ENCODE results near the gene CAPRIN1.
A peak's percentile ranks its signal among the peaks of the same experiment; 100 is the strongest.
"Not testable (repeated sequence)": the region's sequence is repeated elsewhere in the genome, so short reads cannot be mapped to it uniquely, and the experiment has no call there.

Gene CAPRIN1

GRCh38 chr11:34049028-34049427, 2.5 kb upstream of the CAPRIN1 start:
- no peak for DNase-seq (ENCODE audit: low read depth, low spot score)
- no peak overlapping the region for H3K27ac ChIP-seq

GRCh38 chr11:34050581-34051348, 766 bp upstream of the CAPRIN1 start:
- DNase-seq (ENCODE audit: low read depth, low spot score) = no peak
- H3K27ac ChIP-seq = peak overlapping the region; percentile 94

- peak overlapping the region; percentile 94 for H3K27ac ChIP-seq
- DNase-seq (ENCODE audit: low read depth, low spot score) = no peak
Measured at GRCh38 chr11:34052036-34052607, 591 bp downstream of the CAPRIN1 start.

GRCh38 chr11:34052608-34053160, 1.2 kb downstream of the CAPRIN1 start:
- DNase-seq (ENCODE audit: low read depth, low spot score) = no peak
- peak overlapping the region; percentile 94 for H3K27ac ChIP-seq

GRCh38 chr11:34053161-34053686, 1.7 kb downstream of the CAPRIN1 start:
- no peak for DNase-seq (ENCODE audit: low read depth, low spot score)
- H3K27ac ChIP-seq = peak overlapping the region; percentile 94

- H3K27ac ChIP-seq = not testable (repeated sequence)
Measured at GRCh38 chr11:34054351-34054750, 2.8 kb downstream of the CAPRIN1 start.

GRCh38 chr11:34055218-34056000, 3.9 kb downstream of the CAPRIN1 start:
- no peak overlapping the region for H3K27ac ChIP-seq
- no peak for DNase-seq (ENCODE audit: low read depth, low spot score)

More at GRCh38 chr11:34054351-34054750, 2.8 kb downstream of the CAPRIN1 start:
- not testable (repeated sequence) for DNase-seq (ENCODE audit: low read depth, low spot score)

GRCh38 chr11:34056672-34057071, 5.1 kb downstream of the CAPRIN1 start:
- no peak for DNase-seq (ENCODE audit: low read depth, low spot score)
- H3K27ac ChIP-seq = no peak overlapping the region

- DNase-seq (ENCODE audit: low read depth, low spot score) = no peak
- H3K27ac ChIP-seq = no peak overlapping the region
Measured at GRCh38 chr11:34063061-34063795, 11.7 kb downstream of the CAPRIN1 start.

- DNase-seq (ENCODE audit: low read depth, low spot score) = no peak
- no peak overlapping the region for H3K27ac ChIP-seq
Measured at GRCh38 chr11:34064291-34064690, 12.8 kb downstream of the CAPRIN1 start.

GRCh38 chr11:34065505-34066203, 14.1 kb downstream of the CAPRIN1 start:
- no peak for DNase-seq (ENCODE audit: low read depth, low spot score)
- peak overlapping the region; percentile 46 for H3K27ac ChIP-seq

GRCh38 chr11:34066766-34067165, 15.2 kb downstream of the CAPRIN1 start:
- H3K27ac ChIP-seq = peak overlapping the region; percentile 46
- DNase-seq (ENCODE audit: low read depth, low spot score) = not testable (repeated sequence)

GRCh38 chr11:34067383-34068065, 16.0 kb downstream of the CAPRIN1 start:
- no peak for DNase-seq (ENCODE audit: low read depth, low spot score)
- H3K27ac ChIP-seq = peak overlapping the region; percentile 46

- H3K27ac ChIP-seq = peak overlapping the region; percentile 46
- DNase-seq (ENCODE audit: low read depth, low spot score) = no peak
Measured at GRCh38 chr11:34068111-34068510, 16.6 kb downstream of the CAPRIN1 start.

GRCh38 chr11:34071306-34071705, 19.8 kb downstream of the CAPRIN1 start:
- not testable (repeated sequence) for DNase-seq (ENCODE audit: low read depth, low spot score); H3K27ac ChIP-seq

GRCh38 chr11:34072041-34072440, 20.5 kb downstream of the CAPRIN1 start:
- no peak overlapping the region for H3K27ac ChIP-seq
- no peak for DNase-seq (ENCODE audit: low read depth, low spot score)

GRCh38 chr11:34072832-34073231, 21.3 kb downstream of the CAPRIN1 start:
- no peak for DNase-seq (ENCODE audit: low read depth, low spot score)
- no peak overlapping the region for H3K27ac ChIP-seq

GRCh38 chr11:34074391-34074790, 22.9 kb downstream of the CAPRIN1 start:
- peak overlapping the region; percentile 52 for H3K27ac ChIP-seq
- no peak for DNase-seq (ENCODE audit: low read depth, low spot score)

Measured in epithelial cell of prostate (primary cell).